Activated naive CD8-positive, alpha-beta T cell treated with anti-CD3 and anti-CD28 coated beads, Interleukin-2, amount 10 ng/mL, durations not matched to agents 7 days and 5 days (primary cell): ENCODE data around the gene ST6GALNAC3. TPM values are rescaled to one million over a fixed set of nuclear protein-coding genes. Genes with fewer than 3 reads are reported as not detected.
A peak's percentile ranks its signal among the peaks of the same experiment; 100 is the strongest.
"Not testable (repeated sequence)": the region's sequence is repeated elsewhere in the genome, so short reads cannot be mapped to it uniquely, and the experiment has no call there.

Source experiments
- ATAC-seq: fragments of 150-1000 bp; cut with Tn5 transposase; one replicate; pipeline ENCODE4 v1.10.0; 2021; ENCODE audit warnings: low read depth, moderate library complexity
- POLR2A ChIA-PET: fragments of 350-600 bp; sonication (Branson Sonifier 250); formaldehyde crosslinking; loops from one replicate; lab custom pipeline; 2021; ENCODE audit warnings: antibody characterized with exemption; lab: Charles Lee
- DNase-seq: peaks from one replicate; pipeline ENCODE4 v3.0.0; 2021
- H3K27ac Mint-ChIP-seq: one replicate; pipeline ENCODE4 v1.8.0; 2022; ENCODE audit warnings: mild to moderate bottlenecking, mixed read lengths
- H3K27me3 Mint-ChIP-seq: one replicate; pipeline ENCODE4 v1.8.0; 2022; ENCODE audit warnings: mild to moderate bottlenecking, moderate library complexity, mixed read lengths
- H3K36me3 Mint-ChIP-seq: one replicate; pipeline ENCODE4 v1.8.0; 2021; ENCODE audit warnings: mild to moderate bottlenecking, mixed read lengths
- H3K4me1 Mint-ChIP-seq: one replicate; pipeline ENCODE4 v1.8.0; 2021; ENCODE audit warnings: mixed read lengths
- H3K4me3 Mint-ChIP-seq: one replicate; pipeline ENCODE4 v1.8.0; 2022; ENCODE audit warnings: mild to moderate bottlenecking, moderate library complexity, mixed read lengths
- H3K9me3 Mint-ChIP-seq: one replicate; pipeline ENCODE4 v1.8.0; 2021; ENCODE audit warnings: mixed read lengths
- total RNA-seq, 2 experiments: library from RNA; stranded (reverse); gene quantifications; one replicate each; pipeline ENCODE4 v1.2.3, GENCODE V29; 2021

Gene ST6GALNAC3
- total RNA-seq, 2 experiments from 2014 or later: 0.48 to 0.55 TPM

- peaks cover 2% of the 10 kb centered on the region for H3K9me3 Mint-ChIP-seq
- peaks cover 2% of the 10 kb centered on the region for H3K4me1 Mint-ChIP-seq
- no peak overlapping the region for H3K4me3 Mint-ChIP-seq
- H3K36me3 Mint-ChIP-seq: peaks cover 3% of the 10 kb centered on the region
- H3K27ac Mint-ChIP-seq: no peak overlapping the region
- DNase-seq (no peak), ATAC-seq (no peak)
- H3K27me3 Mint-ChIP-seq: peaks cover 2% of the 10 kb centered on the region
- POLR2A ChIA-PET: no interaction called here
Observed at GRCh38 chr1:76317299-76317900, 242.9 kb downstream of the ST6GALNAC3 start.

GRCh38 chr1:76330991-76331603, 256.6 kb downstream of the ST6GALNAC3 start:
- H3K36me3 Mint-ChIP-seq: no peaks in the 10 kb centered on the region
- peak; percentile 70 for ATAC-seq
- no peaks in the 10 kb centered on the region for H3K27me3 Mint-ChIP-seq
- no peak overlapping the region for H3K27ac Mint-ChIP-seq
- POLR2A ChIA-PET: no interaction called here
- H3K4me1 Mint-ChIP-seq: peaks cover 3% of the 10 kb centered on the region
- no peaks in the 10 kb centered on the region for H3K9me3 Mint-ChIP-seq
- H3K4me3 Mint-ChIP-seq: no peak overlapping the region
- DNase-seq: no peak

GRCh38 chr1:76335882-76336281, 261.3 kb downstream of the ST6GALNAC3 start:
- H3K4me1 Mint-ChIP-seq: peaks cover under 1% of the 10 kb centered on the region
- DNase-seq (no peak), ATAC-seq (no peak)
- no peaks in the 10 kb centered on the region for H3K9me3 Mint-ChIP-seq
- no peaks in the 10 kb centered on the region for H3K36me3 Mint-ChIP-seq
- no peak overlapping the region for H3K27ac Mint-ChIP-seq
- POLR2A ChIA-PET: interaction anchor here (0.5 kb wide), 1 partner anchor 41 kb away, joined by 3 read pairs; no protein-coding TSS in a partner anchor
- no peak overlapping the region for H3K4me3 Mint-ChIP-seq
- H3K27me3 Mint-ChIP-seq: no peaks in the 10 kb centered on the region

- Mint-ChIP-seq H3K9me3 (no peaks in the 10 kb centered on the region), H3K36me3 (no peaks in the 10 kb centered on the region), H3K27ac (no peak overlapping the region), H3K4me1 (no peaks in the 10 kb centered on the region), H3K27me3 (no peaks in the 10 kb centered on the region), H3K4me3 (no peak overlapping the region)
- DNase-seq: no peak
- ATAC-seq: no peak
- POLR2A ChIA-PET: no interaction called here
Observed at GRCh38 chr1:76336931-76337371, 262.4 kb downstream of the ST6GALNAC3 start.

GRCh38 chr1:76337542-76338219, 263.1 kb downstream of the ST6GALNAC3 start:
- H3K27ac Mint-ChIP-seq: no peak overlapping the region
- no peaks in the 10 kb centered on the region for H3K27me3 Mint-ChIP-seq
- no peaks in the 10 kb centered on the region for H3K36me3 Mint-ChIP-seq
- no peak overlapping the region for H3K4me3 Mint-ChIP-seq
- peaks cover 2% of the 10 kb centered on the region for H3K9me3 Mint-ChIP-seq
- POLR2A ChIA-PET: no interaction called here
- ATAC-seq (no peak), DNase-seq (no peak)
- no peaks in the 10 kb centered on the region for H3K4me1 Mint-ChIP-seq

DNA sequence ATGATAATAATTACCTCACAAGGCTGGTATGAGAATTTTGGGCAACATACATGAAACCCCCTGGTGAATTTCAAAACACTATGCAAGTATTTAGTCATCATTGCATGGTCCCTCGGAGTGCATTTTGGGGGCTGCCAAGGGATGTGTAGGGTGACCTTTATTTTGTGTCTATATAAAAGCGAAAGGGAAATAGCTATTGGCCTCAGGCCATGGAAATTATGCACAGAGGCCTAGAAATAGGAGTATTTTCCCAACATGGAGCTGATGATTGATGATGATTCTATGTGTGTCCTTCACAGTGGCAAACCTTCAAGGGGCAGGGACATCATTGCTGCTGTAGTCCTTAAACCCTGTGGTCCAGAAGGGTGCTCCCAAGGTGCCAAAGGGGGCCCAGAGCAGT, 265.5 kb downstream of the ST6GALNAC3 start:
- H3K9me3 Mint-ChIP-seq: peaks cover 2% of the 10 kb centered on the region
- no peak for ATAC-seq
- no peak for DNase-seq
- POLR2A ChIA-PET: no interaction called here
- H3K4me3 Mint-ChIP-seq: no peak overlapping the region
- H3K27me3 Mint-ChIP-seq: no peaks in the 10 kb centered on the region
- no peak overlapping the region for H3K27ac Mint-ChIP-seq
- no peaks in the 10 kb centered on the region for H3K4me1 Mint-ChIP-seq
- H3K36me3 Mint-ChIP-seq: peaks cover 2% of the 10 kb centered on the region

- POLR2A ChIA-PET, H3K36me3 Mint-ChIP-seq, H3K9me3 Mint-ChIP-seq, H3K4me3 Mint-ChIP-seq, ATAC-seq, H3K27me3 Mint-ChIP-seq, H3K4me1 Mint-ChIP-seq, DNase-seq, H3K27ac Mint-ChIP-seq: not testable (repeated sequence)
Observed at GRCh38 chr1:76341816-76342215, 267.3 kb downstream of the ST6GALNAC3 start.

- no peak for ATAC-seq
- Mint-ChIP-seq H3K27ac (no peak overlapping the region), H3K9me3 (peaks cover 2% of the 10 kb centered on the region), H3K4me1 (no peaks in the 10 kb centered on the region), H3K36me3 (peaks cover 2% of the 10 kb centered on the region), H3K27me3 (no peaks in the 10 kb centered on the region), H3K4me3 (no peak overlapping the region)
- POLR2A ChIA-PET: no interaction called here
- no peak for DNase-seq
Observed at GRCh38 chr1:76343356-76343755, 268.8 kb downstream of the ST6GALNAC3 start.

- H3K4me1 Mint-ChIP-seq: no peaks in the 10 kb centered on the region
- ATAC-seq: no peak
- peaks cover 4% of the 10 kb centered on the region for H3K27me3 Mint-ChIP-seq
- no peak overlapping the region for H3K27ac Mint-ChIP-seq
- no peaks in the 10 kb centered on the region for H3K9me3 Mint-ChIP-seq
- POLR2A ChIA-PET: no interaction called here
- H3K36me3 Mint-ChIP-seq: no peaks in the 10 kb centered on the region
- no peak for DNase-seq
- no peak overlapping the region for H3K4me3 Mint-ChIP-seq
Observed at GRCh38 chr1:76351655-76352054, 277.1 kb downstream of the ST6GALNAC3 start.

- no peak overlapping the region for H3K27ac Mint-ChIP-seq
- H3K9me3 Mint-ChIP-seq: peaks cover 1% of the 10 kb centered on the region
- DNase-seq: no peak
- no peaks in the 10 kb centered on the region for H3K4me1 Mint-ChIP-seq
- no peaks in the 10 kb centered on the region for H3K36me3 Mint-ChIP-seq
- no peak for ATAC-seq
- no peak overlapping the region for H3K4me3 Mint-ChIP-seq
- POLR2A ChIA-PET: no interaction called here
- peaks cover 4% of the 10 kb centered on the region for H3K27me3 Mint-ChIP-seq
Observed at GRCh38 chr1:76352741-76353435, 278.3 kb downstream of the ST6GALNAC3 start.

GRCh38 chr1:76354236-76354635, 279.7 kb downstream of the ST6GALNAC3 start:
- Mint-ChIP-seq H3K9me3 (peaks cover 1% of the 10 kb centered on the region), H3K36me3 (no peaks in the 10 kb centered on the region), H3K4me1 (no peaks in the 10 kb centered on the region), H3K27me3 (peaks cover 4% of the 10 kb centered on the region), H3K4me3 (no peak overlapping the region), H3K27ac (no peak overlapping the region)
- ATAC-seq: no peak
- no peak for DNase-seq
- POLR2A ChIA-PET: no interaction called here

DNA sequence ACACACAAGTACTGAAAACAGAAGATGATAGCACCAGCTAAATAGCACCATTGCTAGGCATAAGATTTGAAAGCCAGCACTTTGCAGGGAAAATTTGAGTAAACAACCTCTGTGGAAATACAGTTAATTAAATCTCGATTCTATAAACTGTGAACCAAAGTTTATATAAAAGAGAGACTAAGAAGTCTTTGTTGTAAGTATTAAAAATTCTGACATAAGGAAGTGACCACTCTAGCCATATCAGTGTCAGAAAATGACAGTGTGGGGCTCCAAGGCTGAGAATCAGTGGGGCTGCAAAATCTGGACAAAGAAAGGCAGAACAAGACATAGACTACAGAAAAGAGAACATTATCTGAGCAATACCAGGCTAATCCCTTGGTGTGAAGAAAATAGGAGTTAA, 292.2 kb downstream of the ST6GALNAC3 start:
- H3K4me1 Mint-ChIP-seq: peaks cover 2% of the 10 kb centered on the region
- no peak overlapping the region for H3K4me3 Mint-ChIP-seq
- no peaks in the 10 kb centered on the region for H3K36me3 Mint-ChIP-seq

DNA sequence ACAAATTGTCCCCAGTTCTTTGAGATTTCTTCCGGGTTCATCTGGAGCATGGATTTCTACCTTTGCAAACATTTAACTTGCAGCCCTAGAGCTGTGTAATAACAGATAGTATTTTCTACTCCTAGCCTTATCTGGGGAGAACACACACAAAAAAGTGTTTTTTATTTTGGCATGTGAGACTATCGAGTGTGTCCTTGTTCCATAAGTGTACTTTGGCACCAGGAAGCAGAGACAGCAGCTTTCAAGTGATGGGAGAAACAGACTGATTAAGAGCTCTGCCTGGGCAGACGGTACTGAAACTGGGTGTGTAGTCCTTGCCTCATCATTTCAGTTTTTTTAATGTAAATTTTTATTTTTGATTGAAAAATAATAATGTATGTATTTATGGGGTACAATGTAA, 297.4 kb downstream of the ST6GALNAC3 start:
- POLR2A ChIA-PET: no interaction called here
- H3K27me3 Mint-ChIP-seq: no peaks in the 10 kb centered on the region
- no peak overlapping the region for H3K27ac Mint-ChIP-seq
- H3K9me3 Mint-ChIP-seq: no peaks in the 10 kb centered on the region
- DNase-seq: no peak
- no peak overlapping the region for H3K4me3 Mint-ChIP-seq
- no peaks in the 10 kb centered on the region for H3K36me3 Mint-ChIP-seq
- peaks cover 2% of the 10 kb centered on the region for H3K4me1 Mint-ChIP-seq
- no peak for ATAC-seq

More for the DNA sequence above, 292.2 kb downstream of the ST6GALNAC3 start:
- DNase-seq (no peak), ATAC-seq (no peak)
- no peak overlapping the region for H3K27ac Mint-ChIP-seq
- POLR2A ChIA-PET: no interaction called here
- H3K9me3 Mint-ChIP-seq: no peaks in the 10 kb centered on the region
- no peaks in the 10 kb centered on the region for H3K27me3 Mint-ChIP-seq
